WERI-Rb-1 (cell line): ENCODE data around the gene MYBPC2.

Experiments used
- DNase-seq: peaks from one replicate; pipeline ENCODE4 v3.0.0-alpha.2; 2020
- H3K27ac ChIP-seq: fragments of 250-450 bp; sonication (Bioruptor Pico); 2 replicates; pipeline ENCODE4 v1.5.1; 2020; ENCODE audit warnings: mild to moderate bottlenecking, moderate library complexity
- H3K27me3 ChIP-seq: fragments of 250-450 bp; sonication (Bioruptor Pico); 2 replicates; pipeline ENCODE4 v1.5.1; 2021; ENCODE audit warnings: mild to moderate bottlenecking, low read depth, moderate library complexity; ENCODE audit not compliant: insufficient read depth, severe bottlenecking
- H3K36me3 ChIP-seq: fragments of 250-450 bp; sonication (Bioruptor Pico); 2 replicates; pipeline ENCODE4 v1.5.1; 2020; ENCODE audit warnings: mild to moderate bottlenecking, moderate library complexity
- H3K4me3 ChIP-seq: 2 replicates; pipeline ENCODE4 v1.5.1; 2011; ENCODE audit warnings: low read depth, mild to moderate bottlenecking, control low read depth, low read length
- H3K9me3 ChIP-seq: fragments of 250-450 bp; sonication (Bioruptor Pico); 2 replicates; pipeline ENCODE4 v1.5.1; 2021; ENCODE audit warnings: mild to moderate bottlenecking, moderate library complexity; ENCODE audit not compliant: severe bottlenecking
- CTCF ChIP-seq: IDR thresholded peaks from 2 replicates; pipeline ENCODE4 v1.5.1; 2011; ENCODE audit warnings: low read depth, mild to moderate bottlenecking, control low read depth, inconsistent platforms, low read length

MYBPC2 gene

GRCh38 chr19:50501568-50502475 is 69.1 kb downstream of the MYBPC2 start:
- TF ChIP-seq CTCF = no peak

GRCh38 chr19:50505856-50506611 is 73.3 kb downstream of the MYBPC2 start:
- TF ChIP-seq CTCF = no peak
- no peak for DNase-seq
- Histone ChIP-seq H3K27me3 (no peaks in the 10 kb centered on the region), H3K9me3 (no peaks in the 10 kb centered on the region), H3K4me3 (no peak overlapping the region), H3K27ac (no peak overlapping the region), H3K36me3 (no peaks in the 10 kb centered on the region)

More at GRCh38 chr19:50501568-50502475, 69.1 kb downstream of the MYBPC2 start:
- DNase-seq = no peak
- H3K4me3 ChIP-seq = no peak overlapping the region
- H3K27ac ChIP-seq = peak overlapping the region; percentile 94
- no peaks in the 10 kb centered on the region for H3K36me3 ChIP-seq
- H3K27me3 ChIP-seq = no peaks in the 10 kb centered on the region
- H3K9me3 ChIP-seq = no peaks in the 10 kb centered on the region

GRCh38 chr19:50506700-50507099 is 74.0 kb downstream of the MYBPC2 start:
- DNase-seq = no peak
- no peak overlapping the region for H3K27ac ChIP-seq
- H3K27me3 ChIP-seq = no peaks in the 10 kb centered on the region
- no peak for TF ChIP-seq CTCF
- no peak overlapping the region for H3K4me3 ChIP-seq
- H3K9me3 ChIP-seq = no peaks in the 10 kb centered on the region
- no peaks in the 10 kb centered on the region for H3K36me3 ChIP-seq

- H3K36me3 ChIP-seq = no peaks in the 10 kb centered on the region
These were observed 74.7 kb downstream of the MYBPC2 start for GRCh38 chr19:50507376-50507775.

GRCh38 chr19:50508843-50509190 is 76.1 kb downstream of the MYBPC2 start:
- Histone ChIP-seq H3K4me3 (no peak overlapping the region), H3K27ac (no peak overlapping the region), H3K9me3 (no peaks in the 10 kb centered on the region), H3K36me3 (no peaks in the 10 kb centered on the region), H3K27me3 (no peaks in the 10 kb centered on the region)
- DNase-seq = no peak
- TF ChIP-seq CTCF = no peak

More at GRCh38 chr19:50507376-50507775, 74.7 kb downstream of the MYBPC2 start:
- DNase-seq = no peak
- H3K27me3 ChIP-seq = no peaks in the 10 kb centered on the region
- H3K9me3 ChIP-seq = no peaks in the 10 kb centered on the region
- H3K4me3 ChIP-seq = no peak overlapping the region
- TF ChIP-seq CTCF = no peak
- H3K27ac ChIP-seq = no peak overlapping the region
